DOHH2 (cell line): Measurements from ENCODE around the gene KCTD13.
"Not testable (repeated sequence)": the region's sequence is repeated elsewhere in the genome, so short reads cannot be mapped to it uniquely, and the experiment has no call there.

Source experiments
- H3F3A ChIP-seq: fragments of 200-600 bp; sonication (generic), shearing (Covaris generic); 2 replicates; pipeline ENCODE4 v1.6.0; 2016; ENCODE audit warnings: antibody characterized with exemption, mild to moderate bottlenecking; ENCODE audit not compliant: control insufficient read depth, insufficient read depth
- H3K27ac ChIP-seq: fragments of 200-600 bp; sonication (generic); 2 replicates; pipeline ENCODE4 v1.5.1; 2014; ENCODE audit warnings: low read depth, mild to moderate bottlenecking, low read length, moderate library complexity
- H3K27me3 ChIP-seq: fragments of 200-600 bp; sonication (generic); 2 replicates; pipeline ENCODE4 v1.6.1; 2014; ENCODE audit warnings: mild to moderate bottlenecking, low read length, mixed read lengths; ENCODE audit not compliant: control insufficient read depth
- H3K36me3 ChIP-seq: fragments of 200-600 bp; sonication (generic); 2 replicates; pipeline ENCODE4 v1.6.1; 2014; ENCODE audit warnings: mild to moderate bottlenecking, low read length, moderate library complexity, mixed read lengths; ENCODE audit not compliant: control insufficient read depth
- H3K4me1 ChIP-seq: fragments of 200-600 bp; sonication (generic); 2 replicates; pipeline ENCODE4 v1.6.1; 2014; ENCODE audit warnings: mild to moderate bottlenecking, low read length, mixed read lengths; ENCODE audit not compliant: control insufficient read depth
- H3K4me2 ChIP-seq: fragments of 200-600 bp; sonication (generic); 2 replicates; pipeline ENCODE4 v1.6.0; 2014; ENCODE audit warnings: mild to moderate bottlenecking, low read length, moderate library complexity
- H3K4me3 ChIP-seq: fragments of 200-600 bp; sonication (generic); 2 replicates; pipeline ENCODE4 v1.5.1; 2014; ENCODE audit warnings: mild to moderate bottlenecking, low read length, mixed read lengths
- H3K79me2 ChIP-seq: fragments of 200-600 bp; sonication (generic); 2 replicates; pipeline ENCODE4 v1.6.1; 2014; ENCODE audit warnings: mild to moderate bottlenecking, low read length, mixed read lengths; ENCODE audit not compliant: control insufficient read depth
- H3K9me2 ChIP-seq: fragments of 200-600 bp; sonication (generic); replicated peaks from 2 replicates; pipeline ENCODE4 v1.6.1; 2014; ENCODE audit warnings: mild to moderate bottlenecking, low read length, mixed read lengths; ENCODE audit not compliant: control insufficient read depth
- H3K9me3 ChIP-seq: fragments of 200-600 bp; sonication (generic); 2 replicates; pipeline ENCODE4 v1.6.1; 2014; ENCODE audit warnings: antibody characterized with exemption, low read length, mixed read lengths; ENCODE audit not compliant: control insufficient read depth, insufficient read depth
- H4K20me1 ChIP-seq: fragments of 200-600 bp; sonication (generic); 2 replicates; pipeline ENCODE4 v1.6.0; 2014; ENCODE audit warnings: low read depth, mild to moderate bottlenecking, antibody characterized with exemption, low read length, moderate library complexity; ENCODE audit not compliant: control insufficient read depth, insufficient read depth
- EZH2phosphoT487 ChIP-seq: fragments of 200-600 bp; sonication (generic); IDR thresholded peaks from 2 replicates; pipeline ENCODE4 v1.6.1; 2017; ENCODE audit warnings: borderline replicate concordance, mild to moderate bottlenecking, antibody characterized with exemption, low read length, moderate library complexity, mixed read lengths
- TF ChIP-seq, protein P1 (sequence below): fragments of 200-600 bp; sonication (generic); IDR thresholded peaks from one replicate; pipeline ENCODE4 v1.5.1; 2014; ENCODE audit warnings: antibody characterized with exemption, mild to moderate bottlenecking, low read depth, low read length; ENCODE audit not compliant: poor library complexity, severe bottlenecking

The KCTD13 gene

DNA sequence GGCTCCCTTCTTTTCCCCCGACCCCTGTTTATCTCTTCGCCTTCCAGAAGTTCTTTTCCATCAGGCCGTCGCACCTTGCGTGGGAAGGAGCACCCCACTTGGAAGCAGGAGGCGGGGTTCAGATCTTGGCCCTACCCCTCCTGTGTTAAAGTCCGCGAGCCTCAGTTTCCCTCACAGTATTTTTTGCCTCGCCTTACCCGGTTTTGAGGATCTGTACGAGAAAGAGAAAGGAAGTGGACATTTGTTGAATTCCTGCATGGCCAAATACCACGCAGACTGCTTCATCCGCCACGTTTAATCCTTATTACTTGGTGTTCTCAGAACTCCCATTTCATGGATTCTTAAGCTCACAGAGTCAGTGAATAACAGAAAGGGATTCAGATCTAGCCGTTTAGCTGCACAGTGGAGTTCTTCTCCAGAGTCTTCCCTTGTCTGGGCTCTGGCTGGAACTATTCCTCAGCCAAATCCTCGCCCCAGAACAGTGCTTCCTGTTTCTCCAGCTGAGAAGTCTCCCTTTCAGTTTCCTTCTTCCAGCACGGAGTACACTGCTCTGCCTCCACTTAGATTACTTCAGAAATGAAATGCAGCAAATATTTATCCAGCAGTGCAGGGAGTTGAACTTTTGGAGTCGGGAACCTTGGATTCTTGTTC is 36.4 kb upstream of the KCTD13 start:
- H3K4me1 ChIP-seq = peaks cover 18% of the 10 kb centered on the region
- H3K9me2 ChIP-seq = no peaks in the 10 kb centered on the region
- H4K20me1 ChIP-seq = no peaks in the 10 kb centered on the region
- H3K4me2 ChIP-seq = peak overlapping the region; percentile 90
- 0 out of 2 replicates have a peak, but pooled peaks cover 2% of the 10 kb centered on the region for H3F3A ChIP-seq
- H3K9me3 ChIP-seq = no peaks in the 10 kb centered on the region
- no peaks in the 10 kb centered on the region for H3K27me3 ChIP-seq
- peaks cover 6% of the 10 kb centered on the region; the same call in 1 of the 2 replicates for H3K79me2 ChIP-seq
- H3K36me3 ChIP-seq = no peaks in the 10 kb centered on the region
- no peak for TF ChIP-seq EZH2phosphoT487
- TF ChIP-seq, protein P1, sequence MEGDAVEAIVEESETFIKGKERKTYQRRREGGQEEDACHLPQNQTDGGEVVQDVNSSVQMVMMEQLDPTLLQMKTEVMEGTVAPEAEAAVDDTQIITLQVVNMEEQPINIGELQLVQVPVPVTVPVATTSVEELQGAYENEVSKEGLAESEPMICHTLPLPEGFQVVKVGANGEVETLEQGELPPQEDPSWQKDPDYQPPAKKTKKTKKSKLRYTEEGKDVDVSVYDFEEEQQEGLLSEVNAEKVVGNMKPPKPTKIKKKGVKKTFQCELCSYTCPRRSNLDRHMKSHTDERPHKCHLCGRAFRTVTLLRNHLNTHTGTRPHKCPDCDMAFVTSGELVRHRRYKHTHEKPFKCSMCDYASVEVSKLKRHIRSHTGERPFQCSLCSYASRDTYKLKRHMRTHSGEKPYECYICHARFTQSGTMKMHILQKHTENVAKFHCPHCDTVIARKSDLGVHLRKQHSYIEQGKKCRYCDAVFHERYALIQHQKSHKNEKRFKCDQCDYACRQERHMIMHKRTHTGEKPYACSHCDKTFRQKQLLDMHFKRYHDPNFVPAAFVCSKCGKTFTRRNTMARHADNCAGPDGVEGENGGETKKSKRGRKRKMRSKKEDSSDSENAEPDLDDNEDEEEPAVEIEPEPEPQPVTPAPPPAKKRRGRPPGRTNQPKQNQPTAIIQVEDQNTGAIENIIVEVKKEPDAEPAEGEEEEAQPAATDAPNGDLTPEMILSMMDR = no peak
- peak overlapping the region; percentile 86 for H3K4me3 ChIP-seq
- peak overlapping the region; percentile 30 for H3K27ac ChIP-seq

DNA sequence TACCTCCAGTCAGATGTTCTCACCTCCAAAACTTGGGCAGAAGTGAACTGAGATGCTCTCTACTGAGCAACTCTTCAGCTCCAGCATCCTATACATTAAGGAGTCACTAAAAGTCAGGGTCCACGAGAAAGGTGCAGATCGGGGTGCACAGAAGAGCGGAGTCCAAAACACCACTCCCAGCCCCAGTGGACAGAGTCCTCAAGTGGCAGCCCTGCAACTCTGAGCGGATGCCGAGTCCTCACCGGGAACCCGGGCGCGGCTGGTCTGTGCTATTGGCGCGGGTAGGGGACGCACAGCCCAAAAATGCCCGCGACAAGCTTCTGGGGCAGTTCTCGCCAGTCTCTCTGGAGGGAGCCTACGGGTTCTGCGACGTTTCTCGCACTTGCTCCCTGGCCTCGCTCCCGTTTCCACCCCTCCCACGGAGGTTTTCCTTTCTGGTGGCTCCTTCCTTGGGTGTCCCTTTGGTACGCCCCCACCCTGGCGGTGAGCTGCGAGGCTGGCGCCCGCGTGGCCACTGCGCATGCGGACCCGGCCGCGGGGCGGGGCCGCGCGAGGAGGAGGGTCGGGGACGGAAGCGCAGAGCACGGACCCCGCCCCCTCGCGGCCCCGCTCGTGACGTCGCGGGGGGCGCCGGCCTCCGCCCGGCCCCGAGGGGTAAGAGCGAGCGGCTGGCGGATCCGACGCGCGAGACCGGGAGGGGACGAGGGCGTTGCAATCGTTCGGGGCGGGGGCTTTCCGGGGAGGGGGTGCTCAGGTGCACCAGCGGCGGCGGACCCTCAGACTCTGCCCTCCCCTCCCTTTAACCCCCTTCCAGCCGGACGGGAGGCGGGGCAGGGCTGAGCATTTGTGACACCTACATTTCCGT is 35.7 kb upstream of the KCTD13 start, which contains the start of gene TMEM219:
Gene TMEM219, plus strand, starts transcription at position 601 of the 865 bp plus-strand sequence. CDS start 1,065 bp downstream, outside the sequence.
- H3K9me2 ChIP-seq = no peaks in the 10 kb centered on the region
- H3K4me2 ChIP-seq = peak within 1 kb of the TSS; percentile 90
- TF ChIP-seq, protein P1 = peak; percentile 31
- no peak for TF ChIP-seq EZH2phosphoT487
- no peaks in the 10 kb centered on the region for H3K9me3 ChIP-seq
- H3K4me1 ChIP-seq = peaks cover 18% of the 10 kb centered on the region
- H3K4me3 ChIP-seq = peak within 1 kb of the TSS; percentile 86
- H3F3A ChIP-seq = 0 out of 2 replicates have a peak, but pooled peaks cover 2% of the 10 kb centered on the region
- no peaks in the 10 kb centered on the region for H3K27me3 ChIP-seq
- H4K20me1 ChIP-seq = no peaks in the 10 kb centered on the region
- no peaks in the 10 kb centered on the region for H3K36me3 ChIP-seq
- peak within 1 kb of the TSS; percentile 44 for H3K27ac ChIP-seq
- peaks cover 6% of the 10 kb centered on the region; the same call in 1 of the 2 replicates for H3K79me2 ChIP-seq

DNA sequence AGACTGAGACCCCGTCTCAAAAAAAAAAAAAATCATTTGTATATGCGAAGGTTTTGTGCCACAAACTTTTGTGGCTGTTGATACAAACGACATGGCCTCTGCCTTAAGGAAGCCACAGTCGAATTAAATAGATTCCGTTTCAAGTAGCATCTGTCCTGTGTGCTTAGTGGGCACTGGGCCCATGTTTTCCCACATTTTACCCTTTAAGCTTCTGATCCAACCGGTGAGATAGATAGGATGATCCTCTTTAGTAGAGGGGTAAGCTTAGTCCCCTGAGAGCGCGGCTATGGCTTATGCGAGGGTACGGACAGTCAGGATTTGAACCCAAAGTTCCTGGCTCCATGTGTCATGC is 35.1 kb upstream of the KCTD13 start:
- no peaks in the 10 kb centered on the region for H4K20me1 ChIP-seq
- no peaks in the 10 kb centered on the region for H3K9me3 ChIP-seq
- H3K9me2 ChIP-seq = no peaks in the 10 kb centered on the region
- H3K79me2 ChIP-seq = peaks cover 6% of the 10 kb centered on the region; the same call in 1 of the 2 replicates
- no peaks in the 10 kb centered on the region for H3K36me3 ChIP-seq
- H3K4me2 ChIP-seq = peak overlapping the region; percentile 90
- TF ChIP-seq EZH2phosphoT487 = no peak
- TF ChIP-seq, protein P1 = no peak
- 0 out of 2 replicates have a peak, but pooled peaks cover 2% of the 10 kb centered on the region for H3F3A ChIP-seq
- no peaks in the 10 kb centered on the region for H3K27me3 ChIP-seq
- peaks cover 18% of the 10 kb centered on the region for H3K4me1 ChIP-seq
- H3K27ac ChIP-seq = 0 out of 2 replicates have a peak overlapping the region, but pooled peaks have one; percentile 44
- peak overlapping the region; percentile 86 for H3K4me3 ChIP-seq

DNA sequence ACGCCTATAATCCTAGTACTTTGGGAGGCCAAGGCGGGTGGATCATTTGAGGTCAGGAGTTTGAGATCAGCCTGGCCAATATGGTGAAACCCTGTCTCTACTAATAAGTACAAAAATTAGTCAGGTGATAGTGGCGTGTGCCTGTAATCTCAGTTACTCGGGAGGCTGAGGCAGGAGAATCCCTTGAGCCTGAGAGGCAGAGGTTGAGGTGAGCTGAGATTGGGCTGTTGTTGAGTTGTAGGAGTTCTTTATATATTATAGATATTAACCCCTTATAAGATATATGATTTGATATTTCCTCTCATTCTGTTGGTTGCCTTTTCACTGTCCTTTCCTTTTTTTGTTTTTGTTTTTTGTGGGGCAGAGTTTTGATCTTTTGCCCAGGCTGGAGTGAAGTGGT is 33.8 kb upstream of the KCTD13 start:
- not testable (repeated sequence) for H3K9me3 ChIP-seq, H3K27me3 ChIP-seq, H4K20me1 ChIP-seq, H3K27ac ChIP-seq, H3K79me2 ChIP-seq, H3F3A ChIP-seq, H3K9me2 ChIP-seq, H3K4me2 ChIP-seq, H3K36me3 ChIP-seq, H3K4me3 ChIP-seq
- peaks cover 28% of the 10 kb centered on the region for H3K4me1 ChIP-seq
